GM19035 (cell line): ENCODE measurements around the gene RHOH.

Experiments used
- ATAC-seq: cut with Tn5 transposase; IDR thresholded peaks from one replicate; pipeline ENCODE4 v1.9.1; 2021; ENCODE audit not compliant: unreplicated experiment

The RHOH gene

DNA sequence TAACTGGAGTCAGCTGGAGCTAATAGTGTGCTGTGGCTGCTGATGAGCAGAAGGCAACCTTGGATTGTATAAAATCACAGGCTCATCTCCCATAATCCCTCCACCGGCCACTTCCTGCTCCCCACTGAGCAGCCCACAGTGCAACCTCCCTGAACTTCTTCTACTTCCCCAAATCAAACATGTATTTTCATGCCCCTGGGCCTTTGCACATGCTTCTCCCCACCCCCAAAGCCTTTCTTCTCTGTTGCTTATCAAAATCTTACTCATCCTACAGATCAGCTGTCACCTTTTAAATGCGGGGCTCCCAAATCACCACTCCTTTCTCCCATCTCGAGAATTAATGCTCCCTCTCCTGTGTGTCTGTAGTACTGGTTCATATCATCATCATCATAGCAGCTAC is 35.8 kb downstream of the RHOH start:
- no peak for ATAC-seq

DNA sequence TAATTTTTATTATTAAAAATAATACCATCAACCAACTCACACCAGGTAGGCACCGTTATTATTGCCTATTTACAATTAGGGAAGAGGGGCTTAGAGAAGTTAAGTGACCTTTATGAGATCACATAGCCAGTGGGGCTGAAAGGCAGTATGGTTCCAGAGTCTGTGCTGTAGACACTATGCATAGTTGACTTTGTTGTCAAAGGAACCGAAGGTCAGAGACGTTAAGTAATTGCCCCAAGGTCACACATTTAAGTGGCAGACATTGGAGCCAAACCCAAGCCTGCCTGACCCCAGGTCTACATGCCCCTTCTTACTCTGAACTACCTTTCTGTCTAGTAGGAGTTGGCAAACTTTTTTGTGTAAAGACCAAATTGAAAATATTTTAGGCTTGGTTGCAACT is 36.4 kb downstream of the RHOH start:
- ATAC-seq: no peak

DNA sequence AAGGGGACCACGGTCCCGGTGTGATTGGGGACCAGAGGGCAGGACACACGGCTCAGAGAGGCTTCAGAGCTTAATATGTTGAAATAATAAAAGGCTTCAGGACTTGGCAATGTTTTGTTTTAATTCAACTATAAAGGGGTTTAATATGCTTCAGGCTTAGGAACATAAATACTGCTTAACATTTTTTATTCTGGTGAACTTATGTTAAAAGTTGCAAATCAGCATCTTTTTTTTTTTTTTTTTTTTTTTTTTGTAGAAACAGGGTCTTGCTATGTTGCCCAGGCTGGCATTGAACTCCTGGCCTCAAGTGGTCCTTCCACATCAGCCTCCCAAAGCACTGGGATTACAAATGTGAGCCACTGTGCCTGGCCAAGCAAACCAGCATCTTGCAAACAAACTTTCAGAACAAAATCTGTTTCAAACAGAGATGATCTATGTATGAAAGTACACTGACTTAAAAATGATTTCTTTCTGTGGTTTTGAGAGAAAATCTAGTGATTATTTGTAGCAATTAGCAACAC is 37.7 kb downstream of the RHOH start:
- ATAC-seq: no peak

DNA sequence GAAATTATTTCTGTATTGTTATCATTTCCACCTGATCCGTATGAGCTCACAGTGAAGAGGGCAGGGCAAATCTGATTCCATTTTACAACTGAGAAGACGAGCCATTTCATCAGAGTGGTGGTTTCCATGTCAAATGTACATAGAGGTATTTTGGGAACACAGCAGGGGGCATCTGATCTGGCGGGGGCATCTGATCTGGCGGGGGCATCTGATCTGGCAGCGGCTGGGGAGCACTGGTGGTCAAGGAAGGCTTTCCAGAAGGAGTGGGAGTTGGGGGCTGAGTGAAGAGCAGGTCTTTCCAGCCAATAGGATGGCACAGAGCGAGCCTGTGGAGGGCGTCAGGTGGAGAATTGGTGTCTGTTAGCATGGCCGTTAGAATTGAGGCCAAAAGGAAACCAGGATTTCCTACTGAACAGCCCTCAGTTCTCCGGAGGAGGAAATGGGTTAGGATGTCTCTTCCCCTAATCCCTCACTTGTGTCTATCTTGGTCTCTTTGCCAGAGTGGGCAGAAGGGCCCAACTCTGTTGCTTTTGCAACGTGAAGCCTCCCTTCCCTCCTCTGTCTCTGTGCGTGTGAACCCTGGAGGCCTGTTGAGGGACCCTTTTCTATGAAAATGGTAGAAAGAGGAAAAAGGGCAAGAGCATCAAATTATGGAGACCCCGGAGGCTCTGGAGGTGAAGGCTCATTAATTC is 41.3 kb downstream of the RHOH start:
- no peak for ATAC-seq

DNA sequence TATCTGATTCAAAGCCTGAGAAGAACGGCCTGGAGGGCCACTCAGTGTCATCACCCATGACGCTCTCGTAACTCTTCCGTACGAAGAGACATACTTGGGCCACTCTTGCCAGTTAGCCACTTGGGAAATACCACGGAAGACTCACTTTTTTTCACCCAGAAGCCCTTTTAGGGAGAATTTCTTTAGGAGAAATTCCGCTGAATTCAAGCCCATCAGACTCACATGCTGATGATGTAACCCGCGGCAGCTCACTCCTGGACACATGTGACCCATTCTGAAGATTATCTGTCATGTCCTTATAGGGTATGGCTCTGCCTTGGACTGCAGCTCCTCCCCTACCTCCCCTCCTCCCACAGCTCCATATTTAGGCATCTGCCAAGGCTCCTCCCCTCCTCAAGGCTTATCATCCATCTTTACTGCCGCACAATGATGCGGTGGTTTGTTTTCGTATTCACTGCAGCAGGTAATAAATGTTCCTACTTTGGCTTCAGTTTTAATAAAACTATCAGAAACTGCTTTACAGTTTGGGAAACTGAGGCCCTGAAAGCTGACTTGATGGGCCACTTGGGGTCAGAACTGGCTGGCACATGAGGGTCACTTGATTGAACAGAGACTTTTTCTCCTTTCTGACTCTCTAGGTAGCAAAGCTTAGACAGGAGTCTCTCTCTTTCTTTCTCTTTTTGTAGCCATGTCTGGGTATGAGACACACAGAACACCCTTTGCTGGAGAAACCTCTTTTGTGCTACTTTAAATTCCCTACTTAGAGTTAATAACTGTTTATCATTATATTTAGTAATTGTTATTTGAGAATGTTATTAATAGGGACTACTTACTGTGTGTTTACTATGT is 42.1 kb downstream of the RHOH start:
- ATAC-seq: no peak

DNA sequence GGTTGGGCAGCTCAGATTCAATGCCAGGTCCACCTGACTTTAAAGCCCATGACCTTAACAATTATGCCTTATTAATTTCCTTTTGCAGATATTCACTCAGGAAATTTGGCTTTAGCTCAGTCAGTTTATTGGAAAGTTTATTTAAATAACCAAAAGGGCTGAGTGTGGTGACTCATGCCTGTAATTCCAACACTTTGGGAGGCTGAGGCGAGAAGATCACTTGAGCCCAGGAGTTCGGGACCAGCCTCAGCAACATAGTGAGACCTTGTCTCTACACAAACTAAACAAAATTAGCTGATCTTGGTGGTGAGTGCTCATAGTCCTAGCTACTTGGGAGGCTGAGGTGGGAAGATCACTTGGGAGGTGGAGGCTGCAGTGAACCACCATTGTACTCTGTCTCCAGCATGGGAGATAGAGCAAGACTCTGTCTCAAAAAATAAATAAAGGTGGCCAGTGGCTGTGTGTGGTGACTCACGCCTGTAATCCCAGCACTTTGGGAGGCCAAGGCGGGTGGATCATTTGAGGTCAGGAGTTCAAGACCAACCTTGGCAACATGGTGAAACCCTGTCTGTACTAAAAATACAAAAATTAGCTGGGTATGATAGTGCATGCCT is 43.3 kb downstream of the RHOH start:
- ATAC-seq: no peak

DNA sequence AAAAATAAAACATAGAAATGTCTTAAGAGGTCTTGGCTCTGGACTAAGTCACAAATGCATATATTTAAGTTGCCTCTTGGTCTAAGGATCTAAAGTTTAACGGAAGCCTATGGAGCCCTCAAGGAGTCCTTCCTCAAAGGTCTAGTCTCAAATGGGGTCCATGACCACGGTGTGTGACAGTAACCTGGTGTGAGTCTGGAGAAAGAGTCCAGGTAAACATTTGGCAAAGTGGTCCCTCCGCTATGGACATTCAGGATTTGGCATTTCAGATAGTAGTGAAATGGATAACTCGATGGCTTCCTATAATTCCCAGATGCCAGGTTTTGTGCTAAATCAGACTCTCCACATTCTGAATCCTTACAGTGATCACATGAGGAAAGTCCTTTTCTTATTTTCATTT is 44.2 kb downstream of the RHOH start:
- no peak for ATAC-seq

DNA sequence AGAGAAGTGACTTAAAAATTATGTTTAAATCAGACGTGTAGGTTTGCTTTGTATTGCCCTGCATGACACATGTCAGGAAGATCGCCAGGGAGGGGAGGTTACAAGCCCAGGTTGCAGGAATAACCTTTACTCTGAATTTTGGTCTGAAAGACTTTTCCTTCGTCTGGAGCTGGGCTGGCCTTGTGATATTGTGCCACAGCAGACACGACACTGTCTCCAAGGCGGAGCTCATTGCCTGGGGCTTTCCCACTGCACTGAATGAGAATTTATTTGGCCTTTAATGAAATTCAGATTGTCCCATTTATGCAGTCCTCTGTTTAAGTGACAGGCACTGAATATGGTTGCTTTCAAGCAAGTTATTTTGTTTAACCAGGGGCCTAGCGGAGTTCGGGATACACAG is 45.1 kb downstream of the RHOH start:
- no peak for ATAC-seq

DNA sequence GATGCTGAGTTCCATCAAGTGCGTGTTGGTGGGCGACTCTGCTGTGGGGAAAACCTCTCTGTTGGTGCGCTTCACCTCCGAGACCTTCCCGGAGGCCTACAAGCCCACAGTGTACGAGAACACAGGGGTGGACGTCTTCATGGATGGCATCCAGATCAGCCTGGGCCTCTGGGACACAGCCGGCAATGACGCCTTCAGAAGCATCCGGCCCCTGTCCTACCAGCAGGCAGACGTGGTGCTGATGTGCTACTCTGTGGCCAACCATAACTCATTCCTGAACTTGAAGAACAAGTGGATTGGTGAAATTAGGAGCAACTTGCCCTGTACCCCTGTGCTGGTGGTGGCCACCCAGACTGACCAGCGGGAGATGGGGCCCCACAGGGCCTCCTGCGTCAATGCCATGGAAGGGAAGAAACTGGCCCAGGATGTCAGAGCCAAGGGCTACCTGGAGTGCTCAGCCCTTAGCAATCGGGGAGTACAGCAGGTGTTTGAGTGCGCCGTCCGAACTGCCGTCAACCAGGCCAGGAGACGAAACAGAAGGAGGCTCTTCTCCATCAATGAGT is 46.6 kb downstream of the RHOH start:
- ATAC-seq: no peak

DNA sequence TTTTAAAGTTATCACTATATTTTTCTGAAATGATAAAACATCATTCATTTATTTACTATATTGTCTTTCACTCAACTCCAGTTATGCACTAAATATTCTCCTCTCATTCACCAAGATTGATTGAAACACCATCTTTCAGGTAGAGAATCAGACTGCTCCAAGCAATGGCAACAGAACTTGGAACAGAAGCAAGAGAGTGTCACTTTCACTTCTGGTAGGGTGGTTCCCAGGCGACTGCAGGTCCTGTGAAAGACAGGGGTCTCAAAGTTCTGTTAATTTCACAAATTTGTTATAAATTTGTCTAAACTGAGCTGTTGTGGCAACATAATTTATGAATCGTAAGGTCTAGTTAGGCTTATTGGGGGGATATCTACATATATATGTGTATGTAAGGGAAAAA is 47.8 kb downstream of the RHOH start:
- ATAC-seq: no peak

DNA sequence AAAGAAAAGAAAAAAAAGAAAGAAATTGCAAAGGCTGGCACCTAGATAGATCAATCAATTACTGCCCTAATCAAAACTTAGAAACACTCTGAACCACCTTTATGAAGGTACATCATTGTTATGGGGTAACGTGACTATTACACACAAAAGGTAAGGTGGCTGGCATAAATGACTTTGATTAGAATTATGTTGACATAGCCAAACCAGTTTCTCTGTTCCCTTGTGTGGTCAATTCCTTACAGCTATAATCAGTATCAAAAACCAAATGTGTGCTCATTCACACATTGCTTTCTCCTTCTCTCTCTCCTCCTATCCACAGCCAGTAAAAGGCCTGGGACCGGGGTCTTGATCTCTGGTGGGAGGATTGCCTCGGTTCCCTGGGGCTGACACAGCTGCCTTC is 48.7 kb downstream of the RHOH start:
- ATAC-seq: no peak

DNA sequence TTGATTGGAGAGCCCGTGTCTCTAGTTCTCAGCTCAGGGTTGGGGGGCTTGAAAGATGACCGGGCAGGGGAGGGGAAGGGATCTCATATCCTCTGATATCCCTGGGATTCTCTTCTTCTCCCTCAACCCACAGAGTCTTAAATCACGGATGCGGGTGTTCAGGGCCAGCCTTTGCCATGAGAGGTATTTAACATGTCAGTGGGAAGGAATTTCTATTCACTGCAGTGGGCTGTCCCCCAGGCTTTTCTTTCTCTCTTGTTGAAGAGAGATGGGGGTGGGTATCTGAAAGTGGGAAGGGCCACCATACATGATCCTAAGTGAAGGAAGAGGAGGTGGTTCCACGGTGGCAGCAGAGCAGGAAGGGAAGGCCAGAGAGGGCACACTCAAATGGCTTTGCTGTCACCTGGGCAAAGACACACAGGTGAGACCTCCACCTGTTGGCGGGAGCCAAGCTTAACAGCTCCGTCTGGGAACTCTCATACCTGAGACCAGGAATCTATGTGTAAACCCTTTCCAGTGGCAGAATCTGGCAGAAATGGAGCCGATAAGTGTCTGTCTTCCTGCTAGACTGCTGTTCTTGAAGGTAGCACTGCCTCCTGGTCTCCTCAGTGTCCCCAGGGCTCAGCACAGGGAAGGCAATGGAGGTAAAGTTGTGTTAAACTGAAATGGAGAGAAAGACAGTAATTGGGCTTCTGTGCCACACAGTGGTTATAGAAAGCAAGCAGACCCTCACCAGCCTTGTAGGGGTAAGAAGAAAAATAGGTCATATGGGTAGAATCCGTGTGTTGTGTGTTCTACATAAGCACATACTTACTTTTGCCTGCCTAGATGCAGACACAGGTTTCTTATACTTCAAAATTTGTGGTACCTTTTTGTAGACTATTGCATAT is 49.4 kb downstream of the RHOH start:
- no peak for ATAC-seq

DNA sequence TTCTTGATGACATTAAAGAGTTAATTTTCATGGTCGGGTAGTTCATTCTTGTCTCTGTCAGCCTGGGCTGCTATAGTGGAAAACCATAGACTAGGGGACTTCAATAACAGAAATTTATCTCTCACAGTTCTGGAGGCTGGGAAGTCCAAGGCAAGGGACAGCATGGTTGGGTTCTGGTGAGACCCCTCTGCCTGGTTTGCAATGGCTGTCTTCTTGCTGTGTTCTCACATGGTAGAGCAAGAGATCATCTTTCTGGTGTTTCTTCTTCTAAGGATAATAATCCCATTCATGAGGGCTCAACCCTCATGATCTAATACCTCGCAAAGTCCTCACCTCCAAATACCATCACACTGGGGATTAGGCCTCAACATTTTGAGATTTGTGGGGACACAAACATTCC is 50.1 kb downstream of the RHOH start:
- no peak for ATAC-seq

DNA sequence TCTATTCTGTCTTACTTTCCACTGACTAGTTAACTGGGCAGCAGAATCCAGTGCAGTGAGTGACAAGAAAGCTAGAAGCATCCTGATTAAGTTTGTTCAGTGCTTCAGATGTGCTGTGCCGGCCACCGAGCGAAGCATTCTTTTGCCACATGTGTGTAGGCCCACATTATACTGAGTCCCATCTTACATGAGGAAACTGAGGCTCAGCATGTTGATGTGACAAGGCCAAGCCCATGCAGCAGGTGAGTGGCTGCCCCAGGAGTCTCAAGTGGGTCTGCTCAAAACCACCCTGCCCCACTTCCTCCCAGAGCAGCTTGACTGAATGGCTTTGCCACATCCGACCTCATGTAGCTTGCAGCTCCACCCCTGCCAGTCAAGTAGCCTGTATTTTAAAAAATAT is 50.5 kb downstream of the RHOH start:
- no peak for ATAC-seq

DNA sequence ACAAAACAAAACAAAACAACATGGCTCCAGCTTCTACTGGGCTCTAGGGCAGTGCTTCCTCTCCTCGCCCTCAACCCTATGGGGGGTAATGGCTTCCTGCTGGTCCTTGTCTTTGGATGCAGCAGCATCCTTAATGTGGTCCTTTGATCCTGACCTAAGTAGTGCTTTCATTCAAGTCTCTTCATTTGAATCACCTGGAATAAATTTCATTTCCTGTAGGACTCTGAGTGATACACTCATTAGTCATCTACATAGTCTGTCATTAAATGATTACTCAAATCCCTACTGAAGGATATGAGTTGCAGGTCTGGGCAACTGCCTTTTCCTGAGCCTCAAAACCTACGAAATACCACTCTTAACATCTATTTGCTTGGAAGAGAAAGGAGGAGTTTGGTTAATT is 54.5 kb downstream of the RHOH start:
- ATAC-seq: no peak

DNA sequence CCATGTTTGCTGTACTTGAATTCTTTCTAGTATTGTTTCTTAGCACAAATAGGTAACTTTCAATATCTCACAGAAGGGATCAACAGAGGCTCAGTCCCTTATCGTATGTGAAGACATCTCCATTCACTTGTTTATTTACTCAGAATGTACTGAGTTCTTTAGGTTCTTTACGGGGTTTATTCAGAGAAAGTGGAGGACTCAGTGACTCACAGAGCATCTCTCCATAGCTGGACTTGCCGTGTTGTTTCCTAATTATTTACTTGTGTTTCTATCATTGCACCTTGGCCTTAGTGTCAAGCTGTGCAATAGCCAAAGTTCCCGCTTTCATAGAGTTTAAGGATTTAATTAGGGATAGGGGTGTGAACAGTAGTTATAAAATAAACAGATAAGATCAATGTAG is 57.1 kb downstream of the RHOH start:
- no peak for ATAC-seq

DNA sequence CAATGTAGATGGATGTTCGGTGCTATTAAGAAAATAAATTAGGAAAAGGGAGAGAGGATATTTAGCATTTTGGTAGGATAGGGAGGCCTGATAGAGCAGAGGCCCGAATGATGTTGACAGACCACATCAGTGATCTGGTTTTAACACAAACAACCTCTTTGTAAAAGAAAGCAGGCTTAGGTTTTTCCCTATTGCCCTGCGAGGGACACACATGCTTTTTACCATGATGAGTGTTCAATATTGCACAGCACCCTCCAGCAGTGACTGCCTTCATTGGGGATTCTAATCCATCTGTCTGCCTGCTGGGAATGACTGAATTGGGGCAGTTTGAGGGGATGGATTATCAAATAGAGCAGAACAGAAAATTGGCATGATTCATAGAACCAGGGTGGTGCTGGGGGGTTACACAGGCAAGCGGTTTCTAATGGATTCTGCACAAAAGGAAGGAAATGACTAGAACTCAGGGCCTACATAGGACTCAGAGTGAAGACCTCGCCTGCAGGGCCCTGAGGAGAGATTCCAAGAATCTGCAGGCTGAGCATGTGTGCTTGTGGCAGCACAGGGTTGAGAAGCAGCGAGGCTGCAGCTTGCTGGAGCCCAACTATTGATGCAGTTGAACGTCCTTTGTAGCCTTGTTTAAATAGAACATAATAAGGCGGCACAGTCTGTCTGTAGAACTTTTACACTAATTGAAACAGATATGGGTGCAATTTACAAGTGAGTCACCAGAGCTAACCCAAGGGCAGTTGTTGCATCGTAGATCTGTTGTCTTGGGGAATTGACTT is 58.0 kb downstream of the RHOH start:
- no peak for ATAC-seq

DNA sequence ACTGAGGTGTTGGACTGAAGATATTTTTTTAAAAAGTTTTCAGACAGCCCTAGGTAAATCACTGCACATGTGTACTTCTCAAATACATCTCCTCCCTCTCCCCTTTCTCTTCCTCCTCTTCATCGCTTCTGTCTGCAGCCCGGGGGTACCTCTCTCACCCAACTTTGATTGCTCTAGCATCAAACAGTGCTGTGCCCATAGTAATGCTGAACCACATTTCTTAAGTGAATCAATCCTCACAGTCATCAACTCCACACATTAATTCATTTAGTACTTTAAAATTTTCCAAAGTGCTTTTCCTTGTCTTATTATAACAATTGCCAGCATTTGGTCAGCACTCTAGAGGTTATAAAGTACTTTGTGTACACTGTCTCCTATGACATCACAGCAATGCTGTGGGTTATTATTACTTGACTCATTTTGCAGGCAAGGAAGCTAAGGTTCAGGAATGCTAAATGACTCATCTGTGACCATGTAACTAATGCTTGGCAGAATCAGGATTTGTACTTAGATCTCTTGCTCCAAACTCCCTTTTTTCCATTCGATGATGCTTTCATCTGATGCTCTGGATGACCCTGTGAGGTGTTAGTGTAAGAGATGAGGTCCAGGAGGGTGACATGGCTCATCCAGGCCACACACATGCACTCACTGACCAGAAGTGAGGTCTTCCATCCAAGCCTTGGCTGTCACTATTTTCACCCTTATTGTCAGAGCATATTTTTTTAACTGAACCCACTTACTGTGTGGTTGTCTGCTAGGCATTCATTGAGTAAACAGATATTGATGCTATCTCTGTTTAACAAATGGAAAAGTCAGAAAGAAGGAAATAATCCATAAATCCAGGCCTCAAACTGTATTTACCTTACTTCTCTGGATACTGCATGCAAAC is 58.8 kb downstream of the RHOH start:
- no peak for ATAC-seq

DNA sequence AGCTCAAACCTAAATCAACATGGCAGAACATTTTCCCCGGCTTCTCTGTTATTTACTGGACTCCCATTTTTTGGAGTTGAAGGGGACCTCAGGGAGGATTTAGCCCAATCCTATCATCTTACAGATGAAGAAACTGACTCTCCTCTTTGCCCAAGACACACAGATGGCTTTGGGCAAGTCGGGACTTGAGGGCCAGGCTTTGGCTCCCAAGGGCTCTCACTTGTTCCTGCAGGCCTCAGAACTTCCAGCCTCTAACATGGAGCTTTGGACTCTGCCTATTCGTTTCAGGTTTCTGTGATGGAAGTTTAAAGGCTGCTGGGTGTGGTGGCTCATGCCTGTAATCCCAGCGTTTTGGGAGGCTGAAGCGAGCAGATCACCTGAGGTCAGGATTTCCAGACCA is 59.5 kb downstream of the RHOH start:
- no peak for ATAC-seq
